Adipocyte (in vitro differentiated cells): ENCODE results near the gene ENG.

Source experiments
- DNase-seq: peaks from one replicate; pipeline ENCODE4 v3.0.0-alpha.2; 2015; ENCODE audit warnings: low read depth
- H3K27me3 ChIP-seq: replicated peaks from 2 replicates; pipeline ENCODE4 v1.7.0; 2013; ENCODE audit warnings: mild to moderate bottlenecking, low read length, moderate library complexity; ENCODE audit not compliant: control insufficient read depth, insufficient read depth
- H3K36me3 ChIP-seq: 2 replicates; pipeline ENCODE4 v1.7.0; 2013; ENCODE audit warnings: low read length, mild to moderate bottlenecking, moderate library complexity; ENCODE audit not compliant: control insufficient read depth, insufficient read depth, severe bottlenecking
- H3K4me1 ChIP-seq: 2 replicates; pipeline ENCODE4 v1.7.0; 2013; ENCODE audit warnings: mild to moderate bottlenecking, low read length, moderate library complexity; ENCODE audit not compliant: control insufficient read depth, insufficient read depth
- H3K4me3 ChIP-seq: 2 replicates; pipeline ENCODE4 v1.7.0; 2013; ENCODE audit warnings: mild to moderate bottlenecking, low read length, moderate library complexity
- H3K9ac ChIP-seq: 2 replicates; pipeline ENCODE4 v1.7.0; 2013; ENCODE audit warnings: mild to moderate bottlenecking, low read length, moderate library complexity
- H3K9me3 ChIP-seq: 2 replicates; pipeline ENCODE4 v1.7.0; 2013; ENCODE audit warnings: mild to moderate bottlenecking, low read length, moderate library complexity; ENCODE audit not compliant: control insufficient read depth

Gene ENG

GRCh38 chr9:127805620-127806019 is 48.8 kb downstream of the ENG start:
- Histone ChIP-seq H3K9ac (peak overlapping the region; percentile 36), H3K9me3 (no peaks in the 10 kb centered on the region), H3K36me3 (peaks cover 54% of the 10 kb centered on the region), H3K4me1 (peaks cover 38% of the 10 kb centered on the region), H3K4me3 (no peak overlapping the region), H3K27me3 (no peaks in the 10 kb centered on the region)
- DNase-seq: peak; percentile 44

GRCh38 chr9:127803507-127804352 is 50.7 kb downstream of the ENG start:
- peaks cover 30% of the 10 kb centered on the region for H3K4me1 ChIP-seq
- DNase-seq: peak; percentile 48
- peak overlapping the region; percentile 92 for H3K4me3 ChIP-seq
- no peaks in the 10 kb centered on the region for H3K27me3 ChIP-seq
- H3K9ac ChIP-seq: peak overlapping the region; percentile 99
- H3K9me3 ChIP-seq: no peaks in the 10 kb centered on the region
- peaks cover 39% of the 10 kb centered on the region for H3K36me3 ChIP-seq

GRCh38 chr9:127802576-127803443 is 51.6 kb downstream of the ENG start, which contains the start of gene FPGS:
Gene FPGS (plus strand): TSS chr9:127802882. CDS start chr9:127802925, 43 bp downstream.
- no peaks in the 10 kb centered on the region for H3K9me3 ChIP-seq
- H3K36me3 ChIP-seq: peaks cover 30% of the 10 kb centered on the region
- peak; percentile 94 for DNase-seq
- H3K4me3 ChIP-seq: peak within 1 kb of the TSS; percentile 92
- peaks cover 34% of the 10 kb centered on the region for H3K4me1 ChIP-seq
- peak within 1 kb of the TSS; percentile 99 for H3K9ac ChIP-seq
- no peaks in the 10 kb centered on the region for H3K27me3 ChIP-seq

- Histone ChIP-seq H3K9ac (peak overlapping the region; percentile 92), H3K27me3 (no peaks in the 10 kb centered on the region), H3K9me3 (no peaks in the 10 kb centered on the region), H3K4me3 (peak overlapping the region; percentile 80), H3K36me3 (peaks cover 23% of the 10 kb centered on the region), H3K4me1 (peaks cover 34% of the 10 kb centered on the region)
- peak; percentile 50 for DNase-seq
These were observed 52.4 kb downstream of the ENG start for GRCh38 chr9:127801955-127802575.

GRCh38 chr9:127796852-127797370 is 57.5 kb downstream of the ENG start:
- H3K9me3 ChIP-seq: no peaks in the 10 kb centered on the region
- H3K4me3 ChIP-seq: no peak overlapping the region
- no peak overlapping the region for H3K9ac ChIP-seq
- DNase-seq: no peak
- peaks cover 15% of the 10 kb centered on the region for H3K36me3 ChIP-seq
- peaks cover 46% of the 10 kb centered on the region for H3K4me1 ChIP-seq
- no peaks in the 10 kb centered on the region for H3K27me3 ChIP-seq

- H3K36me3 ChIP-seq: peaks cover 21% of the 10 kb centered on the region
- H3K9me3 ChIP-seq: no peaks in the 10 kb centered on the region
- H3K4me1 ChIP-seq: peaks cover 45% of the 10 kb centered on the region
- H3K27me3 ChIP-seq: no peaks in the 10 kb centered on the region
- no peak overlapping the region for H3K4me3 ChIP-seq
- DNase-seq: no peak
- no peak overlapping the region for H3K9ac ChIP-seq
These were observed 58.1 kb downstream of the ENG start for GRCh38 chr9:127796225-127796813.

- Histone ChIP-seq H3K9ac (no peak overlapping the region), H3K27me3 (no peaks in the 10 kb centered on the region), H3K9me3 (no peaks in the 10 kb centered on the region), H3K4me3 (no peak overlapping the region), H3K36me3 (peaks cover 42% of the 10 kb centered on the region), H3K4me1 (peaks cover 50% of the 10 kb centered on the region)
- DNase-seq: no peak
These were observed 60.3 kb downstream of the ENG start for GRCh38 chr9:127794001-127794791.

- H3K36me3 ChIP-seq: peaks cover 52% of the 10 kb centered on the region
- H3K4me1 ChIP-seq: peaks cover 47% of the 10 kb centered on the region
- no peaks in the 10 kb centered on the region for H3K27me3 ChIP-seq
- no peak for DNase-seq
- no peak overlapping the region for H3K4me3 ChIP-seq
- H3K9me3 ChIP-seq: no peaks in the 10 kb centered on the region
- H3K9ac ChIP-seq: peak overlapping the region; percentile 33
These were observed 61.3 kb downstream of the ENG start for GRCh38 chr9:127793093-127793708.

- peaks cover 58% of the 10 kb centered on the region for H3K36me3 ChIP-seq
- DNase-seq: no peak
- H3K9ac ChIP-seq: peak overlapping the region; percentile 34
These were observed 61.9 kb downstream of the ENG start for GRCh38 chr9:127792417-127793031.

More at GRCh38 chr9:127792417-127793031, 61.9 kb downstream of the ENG start:
- Histone ChIP-seq H3K4me1 (peaks cover 54% of the 10 kb centered on the region), H3K4me3 (no peak overlapping the region), H3K27me3 (no peaks in the 10 kb centered on the region), H3K9me3 (no peaks in the 10 kb centered on the region)
